ENCODE measurements around the gene ETV6.

DNA sequence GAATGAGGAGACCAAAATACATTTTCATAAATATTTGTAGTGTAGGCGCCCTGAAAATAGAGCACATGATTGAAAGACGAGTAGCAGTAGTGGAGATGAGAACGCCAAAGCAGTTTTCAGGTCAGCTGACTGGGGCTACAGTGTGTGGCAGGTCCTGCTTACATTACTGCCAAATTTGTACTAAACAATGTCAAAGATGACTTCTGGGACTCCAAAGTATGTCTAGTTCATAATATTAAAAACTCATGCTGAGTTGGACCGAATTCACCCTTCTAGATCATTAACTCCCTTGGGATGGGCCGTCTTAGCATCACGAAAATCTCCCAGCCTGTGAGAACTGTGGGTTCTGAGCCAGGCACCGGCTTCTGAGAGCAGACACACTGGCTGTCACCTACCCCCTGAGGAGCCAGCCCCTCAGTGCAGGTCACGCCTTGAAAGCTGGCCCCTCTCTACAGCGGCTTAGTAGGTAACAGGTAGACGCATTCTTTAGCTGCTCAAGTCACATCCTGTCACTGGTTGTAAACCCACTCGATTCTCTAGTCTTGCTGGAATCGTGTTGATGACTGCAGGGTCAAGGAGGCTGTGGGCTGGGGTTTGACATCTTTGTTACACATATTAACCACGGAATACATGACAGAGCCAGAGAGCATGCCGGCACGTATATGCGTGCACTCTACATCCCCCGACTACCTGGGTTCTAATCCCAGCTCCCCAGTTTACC lies 210.4 kb downstream of the ETV6 start:
- TF ChIP-seq, protein P1, sequence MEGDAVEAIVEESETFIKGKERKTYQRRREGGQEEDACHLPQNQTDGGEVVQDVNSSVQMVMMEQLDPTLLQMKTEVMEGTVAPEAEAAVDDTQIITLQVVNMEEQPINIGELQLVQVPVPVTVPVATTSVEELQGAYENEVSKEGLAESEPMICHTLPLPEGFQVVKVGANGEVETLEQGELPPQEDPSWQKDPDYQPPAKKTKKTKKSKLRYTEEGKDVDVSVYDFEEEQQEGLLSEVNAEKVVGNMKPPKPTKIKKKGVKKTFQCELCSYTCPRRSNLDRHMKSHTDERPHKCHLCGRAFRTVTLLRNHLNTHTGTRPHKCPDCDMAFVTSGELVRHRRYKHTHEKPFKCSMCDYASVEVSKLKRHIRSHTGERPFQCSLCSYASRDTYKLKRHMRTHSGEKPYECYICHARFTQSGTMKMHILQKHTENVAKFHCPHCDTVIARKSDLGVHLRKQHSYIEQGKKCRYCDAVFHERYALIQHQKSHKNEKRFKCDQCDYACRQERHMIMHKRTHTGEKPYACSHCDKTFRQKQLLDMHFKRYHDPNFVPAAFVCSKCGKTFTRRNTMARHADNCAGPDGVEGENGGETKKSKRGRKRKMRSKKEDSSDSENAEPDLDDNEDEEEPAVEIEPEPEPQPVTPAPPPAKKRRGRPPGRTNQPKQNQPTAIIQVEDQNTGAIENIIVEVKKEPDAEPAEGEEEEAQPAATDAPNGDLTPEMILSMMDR (IDR thresholded peaks at IDR 0.05) = no peak
- no peak for TF ChIP-seq POLR2A (IDR thresholded peaks at IDR 0.05)
